ENCODE measurements around the gene S100A16. TPM values are rescaled to one million over a fixed set of nuclear protein-coding genes. Genes with fewer than 3 reads are reported as not detected.

S100A16 gene
- total and polyA plus RNA-seq, 12 donors = 26.2 to 128 (median 76.2) TPM

DNA sequence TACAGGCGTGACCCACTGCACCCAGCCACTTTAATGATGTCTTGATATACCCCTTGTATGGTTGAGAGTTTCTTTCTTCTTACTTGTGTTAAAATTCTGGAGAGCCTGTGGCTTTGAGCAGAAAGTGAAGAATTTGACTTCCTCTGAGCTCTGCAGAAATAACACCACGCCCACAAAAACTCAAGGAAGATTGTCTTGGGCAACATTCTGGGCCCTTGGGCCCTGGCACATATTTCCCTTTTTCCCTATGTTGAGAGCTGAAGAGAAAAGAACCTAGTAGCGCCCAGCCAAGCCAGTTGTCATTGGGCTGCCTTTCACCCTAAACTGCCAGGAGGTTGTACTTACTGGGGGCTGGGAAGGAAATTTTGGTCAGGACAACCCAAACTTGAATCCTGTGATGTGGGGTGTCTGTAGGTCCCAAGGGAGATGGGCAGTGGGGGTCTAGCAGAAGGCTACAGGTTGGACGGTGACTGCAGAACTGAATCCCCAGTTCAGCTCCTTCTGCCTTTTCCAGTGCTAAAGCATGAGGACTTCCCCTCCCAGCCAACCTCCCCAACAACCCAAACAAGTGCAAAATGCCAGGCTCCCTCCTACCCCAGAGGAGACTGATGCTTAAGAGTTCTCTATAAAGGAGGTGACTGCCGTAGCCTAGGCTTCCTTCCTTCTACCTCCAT is 33.9 kb upstream of the S100A16 start:
- Histone ChIP-seq H3K4me1 (replicated peaks in 1 of 2) (peaks cover 5 to 11% of the 10 kb centered on the region in 2 donors), H3K4me3 (no peak overlapping the region), H3K27me3 (no peaks in the 10 kb centered on the region), H3K36me3 (replicated peaks in 1 of 2) (peaks cover 0 to 46% of the 10 kb centered on the region in 2 donors), H3K9me3 (replicated peaks in 1 of 3) (no peaks in the 10 kb centered on the region), H3K27ac (peak overlapping the region in 1 of 5 donors; percentile 62)
- WGBS, 4 donors = 78 to 87% (median 84%) methylated on average over 5 of the region's 5 CpGs
- peak in 2 of 7 donors; percentile 32 to 50 for DNase-seq
- no peak for TF ChIP-seq POLR2A (IDR thresholded peaks at IDR 0.05)
- TF ChIP-seq, protein P1, sequence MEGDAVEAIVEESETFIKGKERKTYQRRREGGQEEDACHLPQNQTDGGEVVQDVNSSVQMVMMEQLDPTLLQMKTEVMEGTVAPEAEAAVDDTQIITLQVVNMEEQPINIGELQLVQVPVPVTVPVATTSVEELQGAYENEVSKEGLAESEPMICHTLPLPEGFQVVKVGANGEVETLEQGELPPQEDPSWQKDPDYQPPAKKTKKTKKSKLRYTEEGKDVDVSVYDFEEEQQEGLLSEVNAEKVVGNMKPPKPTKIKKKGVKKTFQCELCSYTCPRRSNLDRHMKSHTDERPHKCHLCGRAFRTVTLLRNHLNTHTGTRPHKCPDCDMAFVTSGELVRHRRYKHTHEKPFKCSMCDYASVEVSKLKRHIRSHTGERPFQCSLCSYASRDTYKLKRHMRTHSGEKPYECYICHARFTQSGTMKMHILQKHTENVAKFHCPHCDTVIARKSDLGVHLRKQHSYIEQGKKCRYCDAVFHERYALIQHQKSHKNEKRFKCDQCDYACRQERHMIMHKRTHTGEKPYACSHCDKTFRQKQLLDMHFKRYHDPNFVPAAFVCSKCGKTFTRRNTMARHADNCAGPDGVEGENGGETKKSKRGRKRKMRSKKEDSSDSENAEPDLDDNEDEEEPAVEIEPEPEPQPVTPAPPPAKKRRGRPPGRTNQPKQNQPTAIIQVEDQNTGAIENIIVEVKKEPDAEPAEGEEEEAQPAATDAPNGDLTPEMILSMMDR (IDR thresholded peaks at IDR 0.05) = no peak
- intact Hi-C loops (cut with DNase I) = no loop called here

DNA sequence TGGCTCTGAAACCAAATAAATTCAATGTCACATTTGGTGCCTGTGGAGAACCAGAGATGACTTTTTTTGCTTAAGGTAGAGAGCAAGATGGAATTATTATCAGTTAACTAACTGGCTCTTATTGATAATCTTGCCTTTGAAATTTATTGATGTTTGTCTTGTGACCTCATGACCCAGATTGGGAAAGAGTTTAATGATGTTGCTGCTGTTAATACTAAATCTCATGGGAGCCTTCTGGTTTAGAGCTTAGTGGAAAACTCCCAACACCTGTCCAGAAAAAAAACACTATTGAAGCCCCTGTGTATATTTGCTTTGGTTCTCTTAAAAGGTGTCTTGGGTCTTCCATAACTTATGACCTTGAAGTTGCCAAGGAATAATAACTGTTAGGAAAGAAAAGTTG is 30.9 kb upstream of the S100A16 start:
- no peaks in the 10 kb centered on the region for H3K9me3 ChIP-seq (replicated peaks in 1 of 3)
- peaks cover 0 to 76% of the 10 kb centered on the region in 2 donors for H3K36me3 ChIP-seq (replicated peaks in 1 of 2)
- TF ChIP-seq, protein P1 (IDR thresholded peaks at IDR 0.05) = no peak
- TF ChIP-seq POLR2A (IDR thresholded peaks at IDR 0.05) = no peak
- H3K27ac ChIP-seq = peak overlapping the region in 1 of 5 donors; percentile 6
- no peak overlapping the region for H3K4me3 ChIP-seq
- intact Hi-C loops (cut with DNase I) = no loop called here
- DNase-seq = no peak
- H3K4me1 ChIP-seq (replicated peaks in 1 of 2) = peaks cover 5 to 11% of the 10 kb centered on the region in 2 donors
- H3K27me3 ChIP-seq = no peaks in the 10 kb centered on the region

DNA sequence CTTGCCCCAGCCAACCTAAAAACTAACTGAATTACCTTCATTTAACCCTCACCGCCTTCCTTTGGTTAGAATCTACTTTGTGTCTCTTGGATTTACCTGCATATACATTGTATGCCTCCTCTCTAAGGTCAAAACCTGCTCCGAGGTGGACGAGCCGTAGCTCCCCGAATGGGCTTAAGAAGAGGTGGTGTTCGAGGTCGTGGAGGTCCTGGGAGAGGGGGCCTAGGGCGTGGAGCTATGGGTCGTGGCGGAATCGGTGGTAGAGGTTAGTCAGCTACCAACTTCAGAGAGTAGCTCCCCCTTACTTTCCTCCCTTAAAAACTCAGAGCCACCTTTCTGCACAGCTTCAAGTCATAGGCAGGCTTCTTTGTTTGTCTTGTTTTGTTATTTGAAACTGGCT is 30.2 kb upstream of the S100A16 start:
- peaks cover 0 to 83% of the 10 kb centered on the region in 2 donors for H3K36me3 ChIP-seq (replicated peaks in 1 of 2)
- intact Hi-C loops (cut with DNase I) = no loop called here
- H3K4me3 ChIP-seq = no peak overlapping the region
- 89 to 92% (median 91%) methylated on average over 11 of the region's 11 CpGs for WGBS, 4 donors
- peaks cover 5 to 17% of the 10 kb centered on the region in 2 donors for H3K4me1 ChIP-seq (replicated peaks in 1 of 2)
- TF ChIP-seq, protein P1 (IDR thresholded peaks at IDR 0.05) = no peak
- TF ChIP-seq POLR2A (IDR thresholded peaks at IDR 0.05) = no peak
- no peak for DNase-seq
- H3K9me3 ChIP-seq (replicated peaks in 1 of 3) = no peaks in the 10 kb centered on the region
- H3K27ac ChIP-seq = no peak overlapping the region
- no peaks in the 10 kb centered on the region for H3K27me3 ChIP-seq

DNA sequence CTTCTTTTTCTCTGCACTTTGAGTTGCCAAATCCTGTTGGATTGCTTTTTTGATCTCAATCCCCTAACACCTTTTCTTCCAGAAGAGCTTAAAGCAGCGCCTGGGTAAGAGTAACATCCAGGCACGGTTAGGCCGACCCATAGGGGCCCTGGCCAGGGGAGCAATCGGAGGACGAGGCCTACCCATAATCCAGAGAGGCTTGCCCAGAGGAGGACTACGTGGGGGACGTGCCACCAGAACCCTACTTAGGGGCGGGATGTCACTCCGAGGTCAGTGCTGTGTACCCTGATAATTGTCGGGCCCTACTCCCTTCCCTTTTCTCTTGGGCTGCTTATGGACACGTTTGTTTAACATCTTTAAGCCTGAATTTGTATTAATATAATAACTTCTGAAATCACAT is 29.2 kb upstream of the S100A16 start:
- DNase-seq = no peak

More for the DNA sequence above, 29.2 kb upstream of the S100A16 start:
- 79 to 88% (median 84%) methylated on average over 11 of the region's 11 CpGs for WGBS, 4 donors
- Histone ChIP-seq H3K4me1 (replicated peaks in 1 of 2) (peaks cover 12 to 26% of the 10 kb centered on the region in 2 donors), H3K4me3 (no peak overlapping the region), H3K9me3 (replicated peaks in 1 of 3) (no peaks in the 10 kb centered on the region), H3K36me3 (replicated peaks in 1 of 2) (peaks cover 0 to 91% of the 10 kb centered on the region in 2 donors), H3K27me3 (no peaks in the 10 kb centered on the region), H3K27ac (no peak overlapping the region)
- TF ChIP-seq POLR2A (IDR thresholded peaks at IDR 0.05) = no peak
- TF ChIP-seq, protein P1 (IDR thresholded peaks at IDR 0.05) = no peak
- intact Hi-C loops (cut with DNase I) = no loop called here
